ENCODE measurements around the gene CCR6. TPM values are rescaled to one million over a fixed set of nuclear protein-coding genes. Genes with fewer than 3 reads are reported as not detected.
"Not testable (repeated sequence)": the region's sequence is repeated elsewhere in the genome, so short reads cannot be mapped to it uniquely, and the experiment has no call there.

Gene CCR6
- total RNA-seq, 6 experiments from 2014 or later, result not detected

DNA sequence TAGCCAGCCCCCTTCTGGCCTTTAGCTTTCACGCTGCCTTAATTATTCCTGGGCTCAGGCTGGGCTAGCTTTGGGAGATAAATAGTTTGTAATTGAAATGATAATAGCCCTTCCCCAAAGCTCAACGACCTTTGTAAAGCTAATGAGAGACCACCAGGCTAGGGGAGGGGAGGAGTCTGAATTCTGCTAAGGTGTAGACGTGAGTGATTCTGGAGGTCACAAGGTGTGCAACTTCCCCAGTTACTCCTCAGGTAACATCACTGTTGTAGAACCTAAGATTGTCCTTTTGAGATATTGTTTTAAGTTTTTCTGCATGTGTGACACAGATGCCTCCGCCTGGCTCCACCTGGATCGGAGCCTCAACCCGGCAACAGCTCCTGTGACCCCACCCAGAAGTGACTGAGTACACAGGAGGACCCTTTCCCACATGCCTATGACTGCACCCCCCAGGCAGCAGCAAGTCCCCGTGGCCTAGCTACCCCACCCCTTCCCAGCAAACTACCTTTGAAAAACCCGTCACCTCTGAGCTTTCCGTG, 40.6 kb downstream of the CCR6 start:
- no peaks in the 10 kb centered on the region for H3K36me3 Mint-ChIP-seq (ENCODE audit: low read depth)
- no peak for DNase-seq
- H3K4me1 Mint-ChIP-seq (ENCODE audit: low read depth), result no peaks in the 10 kb centered on the region
- H3K4me3 Mint-ChIP-seq, result no peak overlapping the region
- H3K9me3 Mint-ChIP-seq, result peaks cover 21% of the 10 kb centered on the region
- H3K27me3 Mint-ChIP-seq (ENCODE audit: insufficient read depth), result no peaks in the 10 kb centered on the region; the same call in none of the 2 replicates
- no peak overlapping the region for H3K27ac Mint-ChIP-seq
- TF ChIP-seq, protein P1, sequence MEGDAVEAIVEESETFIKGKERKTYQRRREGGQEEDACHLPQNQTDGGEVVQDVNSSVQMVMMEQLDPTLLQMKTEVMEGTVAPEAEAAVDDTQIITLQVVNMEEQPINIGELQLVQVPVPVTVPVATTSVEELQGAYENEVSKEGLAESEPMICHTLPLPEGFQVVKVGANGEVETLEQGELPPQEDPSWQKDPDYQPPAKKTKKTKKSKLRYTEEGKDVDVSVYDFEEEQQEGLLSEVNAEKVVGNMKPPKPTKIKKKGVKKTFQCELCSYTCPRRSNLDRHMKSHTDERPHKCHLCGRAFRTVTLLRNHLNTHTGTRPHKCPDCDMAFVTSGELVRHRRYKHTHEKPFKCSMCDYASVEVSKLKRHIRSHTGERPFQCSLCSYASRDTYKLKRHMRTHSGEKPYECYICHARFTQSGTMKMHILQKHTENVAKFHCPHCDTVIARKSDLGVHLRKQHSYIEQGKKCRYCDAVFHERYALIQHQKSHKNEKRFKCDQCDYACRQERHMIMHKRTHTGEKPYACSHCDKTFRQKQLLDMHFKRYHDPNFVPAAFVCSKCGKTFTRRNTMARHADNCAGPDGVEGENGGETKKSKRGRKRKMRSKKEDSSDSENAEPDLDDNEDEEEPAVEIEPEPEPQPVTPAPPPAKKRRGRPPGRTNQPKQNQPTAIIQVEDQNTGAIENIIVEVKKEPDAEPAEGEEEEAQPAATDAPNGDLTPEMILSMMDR (IDR thresholded peaks at IDR 0.05), result no peak

DNA sequence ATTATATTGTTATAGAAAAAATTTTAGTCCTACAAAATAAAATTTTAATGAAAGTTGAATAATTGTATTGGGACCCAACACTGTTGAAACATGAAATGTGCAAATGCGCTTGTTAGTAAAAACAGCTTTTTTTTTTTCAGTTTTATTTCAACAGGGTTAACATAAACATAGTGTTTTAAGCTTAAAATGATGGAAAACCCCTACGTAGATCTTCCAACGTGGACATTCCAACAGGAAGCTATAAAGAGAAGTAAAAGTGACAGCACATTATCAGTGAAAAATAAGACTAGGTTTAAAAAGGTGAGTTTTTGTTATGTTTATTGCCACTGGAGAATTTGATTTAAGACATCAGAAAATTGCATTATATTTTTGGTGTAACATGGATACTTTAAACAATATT, 41.4 kb downstream of the CCR6 start:
- TF ChIP-seq, protein P1 (IDR thresholded peaks at IDR 0.05), result no peak
- Mint-ChIP-seq H3K36me3 (ENCODE audit: low read depth) (peaks cover 3% of the 10 kb centered on the region), H3K9me3 (peaks cover 21% of the 10 kb centered on the region), H3K27me3 (ENCODE audit: insufficient read depth) (no peaks in the 10 kb centered on the region; the same call in none of the 2 replicates), H3K4me3 (no peak overlapping the region), H3K4me1 (ENCODE audit: low read depth) (no peaks in the 10 kb centered on the region), H3K27ac (no peak overlapping the region)
- DNase-seq, result no peak

DNA sequence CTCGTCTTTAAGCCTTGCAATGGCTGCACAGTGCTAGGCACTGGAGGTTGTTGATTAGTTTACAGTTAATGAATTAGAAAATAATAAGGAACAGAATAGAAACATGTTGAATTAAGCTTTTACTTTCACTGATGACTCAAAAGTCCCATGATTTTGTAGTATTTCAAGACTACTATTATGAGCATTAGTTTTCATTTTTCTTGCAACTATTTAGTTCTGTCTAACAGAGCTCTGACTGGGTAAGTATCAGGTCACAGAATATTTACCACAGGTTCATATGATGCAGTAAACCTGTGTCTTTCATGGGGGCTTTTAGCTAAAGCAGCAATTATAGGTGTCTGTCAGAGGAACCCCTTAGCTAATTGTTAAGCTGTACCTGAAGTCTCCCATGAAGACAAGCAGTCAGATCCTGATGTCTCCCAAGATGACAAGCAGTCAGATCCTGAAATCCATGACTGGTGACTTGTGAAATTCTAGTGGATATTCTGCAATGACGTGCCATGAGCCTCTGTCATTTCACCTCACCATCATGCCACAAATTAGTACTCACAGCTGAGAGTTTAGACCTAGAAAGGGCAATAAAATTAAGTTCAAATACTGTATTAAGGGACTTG, 43.1 kb downstream of the CCR6 start:
- H3K27me3 Mint-ChIP-seq (ENCODE audit: insufficient read depth), result no peaks in the 10 kb centered on the region; the same call in none of the 2 replicates
- H3K4me3 Mint-ChIP-seq, result no peak overlapping the region

DNA sequence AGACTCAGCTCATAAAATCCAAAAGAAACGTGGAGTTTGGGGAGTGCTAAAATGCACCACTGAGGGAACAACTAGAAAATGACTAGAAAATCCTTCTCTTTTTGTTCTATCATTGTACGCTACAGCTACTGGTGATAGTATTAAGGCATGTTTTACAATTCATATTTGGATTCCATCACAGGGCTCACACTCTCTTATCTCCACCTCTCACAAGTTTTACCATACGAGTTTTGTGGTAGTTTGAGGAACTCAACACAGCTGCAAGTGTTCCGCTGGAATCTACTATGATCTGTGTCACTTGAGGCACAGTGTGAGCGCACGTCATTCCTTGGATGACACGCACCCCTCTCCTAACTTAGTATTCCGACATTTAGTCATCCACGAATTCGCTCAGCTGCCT, 44.8 kb downstream of the CCR6 start:
- not testable (repeated sequence) for H3K4me3 Mint-ChIP-seq; DNase-seq; H3K36me3 Mint-ChIP-seq (ENCODE audit: low read depth); H3K27me3 Mint-ChIP-seq (ENCODE audit: insufficient read depth); H3K4me1 Mint-ChIP-seq (ENCODE audit: low read depth); H3K27ac Mint-ChIP-seq
- H3K9me3 Mint-ChIP-seq, result peaks cover 15% of the 10 kb centered on the region

More for the DNA sequence above, 43.1 kb downstream of the CCR6 start:
- DNase-seq, result no peak
- H3K36me3 Mint-ChIP-seq (ENCODE audit: low read depth), result peaks cover 10% of the 10 kb centered on the region
- H3K27ac Mint-ChIP-seq, result no peak overlapping the region
- TF ChIP-seq, protein P1 (IDR thresholded peaks at IDR 0.05), result no peak
- H3K9me3 Mint-ChIP-seq, result peaks cover 20% of the 10 kb centered on the region
- no peaks in the 10 kb centered on the region for H3K4me1 Mint-ChIP-seq (ENCODE audit: low read depth)

DNA sequence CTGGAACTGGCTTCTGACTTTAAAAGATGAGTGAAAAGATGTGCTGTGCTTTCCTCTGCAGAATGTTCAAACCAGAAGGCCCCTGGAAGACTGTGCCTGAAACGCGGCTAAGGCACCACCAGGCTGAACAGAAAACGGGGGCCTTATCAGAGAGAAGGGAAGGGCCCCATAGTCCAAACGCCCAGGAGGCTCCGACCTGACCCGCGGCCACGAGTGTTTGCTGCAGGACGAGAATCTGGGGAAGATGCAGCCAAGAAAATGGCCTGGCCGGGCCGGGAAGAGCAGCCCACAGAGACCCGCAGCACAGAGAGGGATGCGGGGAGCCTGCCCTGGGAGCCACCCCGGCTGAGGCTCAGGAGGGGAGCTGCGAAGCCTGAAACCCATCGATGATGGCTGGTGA, 45.4 kb downstream of the CCR6 start:
- DNase-seq; H3K4me1 Mint-ChIP-seq (ENCODE audit: low read depth); H3K27me3 Mint-ChIP-seq (ENCODE audit: insufficient read depth); H3K27ac Mint-ChIP-seq; H3K4me3 Mint-ChIP-seq; H3K36me3 Mint-ChIP-seq (ENCODE audit: low read depth): not testable (repeated sequence)
- peaks cover 17% of the 10 kb centered on the region for H3K9me3 Mint-ChIP-seq

DNA sequence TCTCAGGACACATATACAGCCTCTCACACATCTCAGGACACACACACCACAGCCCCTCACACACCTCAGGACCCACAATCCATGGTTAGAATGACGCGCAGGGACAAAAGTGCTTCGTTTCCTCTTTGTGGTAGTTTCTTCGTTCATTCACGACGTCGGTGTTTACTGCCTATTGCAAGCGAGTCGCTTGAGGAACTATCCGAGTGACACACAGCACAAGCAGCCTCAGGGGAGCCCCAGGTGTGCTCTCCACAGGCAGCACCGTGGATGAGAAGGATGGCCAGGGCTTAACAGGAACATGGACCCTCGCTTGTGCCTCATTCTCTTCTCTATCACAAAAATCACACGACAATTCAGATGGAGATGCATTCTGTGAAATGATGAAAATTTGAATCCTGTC, 47.0 kb downstream of the CCR6 start:
- not testable (repeated sequence) for H3K36me3 Mint-ChIP-seq (ENCODE audit: low read depth); H3K4me1 Mint-ChIP-seq (ENCODE audit: low read depth); H3K27me3 Mint-ChIP-seq (ENCODE audit: insufficient read depth); H3K27ac Mint-ChIP-seq; H3K4me3 Mint-ChIP-seq; DNase-seq
- H3K9me3 Mint-ChIP-seq, result peaks cover 21% of the 10 kb centered on the region

DNA sequence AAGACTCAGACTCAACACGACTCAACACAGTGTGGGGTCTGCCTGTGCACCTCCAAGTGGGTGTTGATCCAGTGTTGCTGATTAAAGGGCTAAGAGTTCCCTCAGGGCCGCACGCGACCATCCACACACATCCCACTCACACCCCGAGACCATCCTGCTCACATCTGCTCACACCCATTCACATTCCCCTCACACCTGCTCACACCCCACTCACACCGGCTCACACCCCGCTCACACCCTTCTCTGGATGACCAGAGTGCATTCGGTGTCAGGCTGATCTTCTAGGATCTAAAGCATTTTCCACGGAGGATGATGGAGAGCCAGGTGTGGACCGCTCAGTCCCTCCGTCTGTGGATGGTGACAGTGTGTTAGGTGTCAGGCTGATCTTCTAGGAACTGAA, 48.4 kb downstream of the CCR6 start:
- H3K27ac Mint-ChIP-seq, H3K4me3 Mint-ChIP-seq: not testable (repeated sequence)

DNA sequence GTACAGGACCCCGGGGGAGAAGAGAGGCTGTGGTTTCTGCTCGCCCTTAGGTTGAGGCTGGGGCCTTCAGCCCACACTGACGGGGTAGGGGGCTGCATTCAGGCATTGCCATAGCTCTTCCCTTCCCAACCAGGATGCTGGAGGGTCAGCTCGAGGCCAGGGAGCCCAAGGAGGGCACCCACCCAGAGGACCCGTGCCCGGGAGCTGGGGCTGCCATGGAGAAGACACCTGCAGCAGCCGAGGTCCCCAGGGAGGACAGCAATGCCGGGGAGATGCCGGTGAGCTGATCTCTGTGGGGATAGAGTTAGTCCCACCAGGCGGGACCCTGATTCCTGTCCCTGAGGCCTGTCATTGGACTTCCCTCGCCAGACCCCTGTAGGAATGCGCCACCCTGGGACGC, 49.1 kb downstream of the CCR6 start:
- H3K4me3 Mint-ChIP-seq; H3K27me3 Mint-ChIP-seq (ENCODE audit: insufficient read depth); H3K36me3 Mint-ChIP-seq (ENCODE audit: low read depth); H3K4me1 Mint-ChIP-seq (ENCODE audit: low read depth); H3K27ac Mint-ChIP-seq; DNase-seq: not testable (repeated sequence)
- peaks cover 21% of the 10 kb centered on the region for H3K9me3 Mint-ChIP-seq

More for the DNA sequence above, 48.4 kb downstream of the CCR6 start:
- H3K36me3 Mint-ChIP-seq (ENCODE audit: low read depth); H3K4me1 Mint-ChIP-seq (ENCODE audit: low read depth); H3K27me3 Mint-ChIP-seq (ENCODE audit: insufficient read depth); DNase-seq: not testable (repeated sequence)
- peaks cover 21% of the 10 kb centered on the region for H3K9me3 Mint-ChIP-seq

DNA sequence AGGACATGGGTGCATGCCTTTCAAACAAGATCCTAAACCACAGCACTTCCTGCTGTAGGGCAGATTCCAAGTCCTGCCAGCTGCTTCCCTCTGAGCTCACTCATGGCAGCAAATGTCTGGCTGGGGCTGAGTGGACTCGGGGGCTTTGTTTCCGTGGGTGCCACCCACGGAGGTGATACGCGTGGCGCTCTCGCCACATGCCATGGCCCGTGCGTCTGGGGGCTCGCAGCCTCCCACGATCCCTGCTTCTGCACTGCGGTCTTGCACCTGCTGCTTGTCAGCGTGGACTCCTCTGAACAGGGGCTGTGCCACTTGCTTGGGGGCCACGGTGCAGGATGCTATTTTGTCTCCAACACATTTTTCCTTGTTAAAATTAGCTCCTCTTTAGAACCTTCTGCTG, 54.4 kb downstream of the CCR6 start:
- not testable (repeated sequence) for H3K4me1 Mint-ChIP-seq (ENCODE audit: low read depth); H3K4me3 Mint-ChIP-seq; DNase-seq; H3K27ac Mint-ChIP-seq; H3K36me3 Mint-ChIP-seq (ENCODE audit: low read depth); H3K27me3 Mint-ChIP-seq (ENCODE audit: insufficient read depth)
- H3K9me3 Mint-ChIP-seq, result peaks cover 16% of the 10 kb centered on the region; the same call in 1 of the 2 replicates

DNA sequence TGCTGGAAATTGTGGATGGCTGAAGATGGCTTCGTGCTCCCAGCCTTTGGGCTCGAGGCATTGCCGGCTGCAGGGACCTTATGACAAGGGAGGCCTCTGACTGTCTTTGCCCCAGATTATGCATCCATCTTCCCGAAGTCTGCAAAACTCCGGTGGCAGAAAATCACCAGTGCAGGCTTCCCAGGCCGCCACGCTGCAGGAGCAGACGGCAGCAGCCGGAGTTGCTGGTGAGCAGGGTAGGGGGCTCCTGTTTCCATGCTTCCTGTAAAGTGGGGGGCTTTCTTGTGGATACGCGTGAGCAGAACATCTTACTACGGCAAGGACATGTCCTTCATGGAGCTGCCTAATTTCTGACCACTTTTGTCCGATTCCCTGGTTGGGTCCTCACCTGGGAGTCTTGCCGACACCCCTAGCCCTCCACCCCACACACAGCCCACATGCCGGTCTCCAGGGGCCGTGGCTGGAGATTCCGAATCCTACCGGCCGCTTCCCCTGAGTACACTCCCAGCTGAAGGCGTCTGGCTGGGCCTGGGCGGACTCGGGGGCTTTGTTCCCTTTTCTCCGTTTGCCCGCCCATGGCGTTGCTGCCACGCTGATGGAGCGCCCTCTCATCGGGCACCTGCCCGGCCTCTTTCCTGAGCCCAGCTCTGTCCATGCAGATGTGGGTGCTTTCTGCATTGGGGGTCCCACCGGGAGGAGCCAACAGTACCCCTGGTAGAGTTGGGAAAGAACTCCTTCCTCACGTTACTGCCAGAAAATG, 56.2 kb downstream of the CCR6 start:
- not testable (repeated sequence) for H3K36me3 Mint-ChIP-seq (ENCODE audit: low read depth); DNase-seq; H3K27ac Mint-ChIP-seq; H3K4me3 Mint-ChIP-seq; H3K9me3 Mint-ChIP-seq; H3K4me1 Mint-ChIP-seq (ENCODE audit: low read depth); H3K27me3 Mint-ChIP-seq (ENCODE audit: insufficient read depth)

DNA sequence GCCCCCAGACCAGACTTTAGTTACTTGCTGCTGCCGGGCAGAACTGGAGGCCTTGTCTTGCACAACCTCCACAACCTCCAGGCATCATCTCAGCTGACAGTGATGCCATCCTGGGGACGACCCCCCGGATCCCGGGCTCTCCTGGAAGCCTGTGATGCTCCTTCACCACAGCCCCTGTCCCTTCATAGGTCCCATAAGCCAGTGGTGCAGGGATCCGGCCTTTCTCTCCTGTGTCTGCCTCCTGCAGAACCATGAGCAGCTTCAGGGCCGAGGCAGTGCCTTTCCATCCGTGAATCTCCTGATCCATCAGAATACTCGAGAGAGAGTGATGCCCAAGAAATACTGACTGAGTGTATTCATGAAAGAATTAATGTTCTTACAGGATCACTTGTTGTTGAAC, 57.2 kb downstream of the CCR6 start:
- not testable (repeated sequence) for H3K9me3 Mint-ChIP-seq; H3K4me3 Mint-ChIP-seq; H3K27me3 Mint-ChIP-seq (ENCODE audit: insufficient read depth); H3K4me1 Mint-ChIP-seq (ENCODE audit: low read depth); H3K36me3 Mint-ChIP-seq (ENCODE audit: low read depth); H3K27ac Mint-ChIP-seq; DNase-seq

All from HFFc6 (cell line).